ENCODE measurements around the gene SOAT2. TPM values are rescaled to one million over a fixed set of nuclear protein-coding genes. Genes with fewer than 3 reads are reported as not detected.

The SOAT2 gene
- total RNA-seq, 5 donors from 2014 or later (not counting 1 experiment from before 2014, with no cell fraction given), result 0.82 to 1.6 (median 0.89) TPM

DNA sequence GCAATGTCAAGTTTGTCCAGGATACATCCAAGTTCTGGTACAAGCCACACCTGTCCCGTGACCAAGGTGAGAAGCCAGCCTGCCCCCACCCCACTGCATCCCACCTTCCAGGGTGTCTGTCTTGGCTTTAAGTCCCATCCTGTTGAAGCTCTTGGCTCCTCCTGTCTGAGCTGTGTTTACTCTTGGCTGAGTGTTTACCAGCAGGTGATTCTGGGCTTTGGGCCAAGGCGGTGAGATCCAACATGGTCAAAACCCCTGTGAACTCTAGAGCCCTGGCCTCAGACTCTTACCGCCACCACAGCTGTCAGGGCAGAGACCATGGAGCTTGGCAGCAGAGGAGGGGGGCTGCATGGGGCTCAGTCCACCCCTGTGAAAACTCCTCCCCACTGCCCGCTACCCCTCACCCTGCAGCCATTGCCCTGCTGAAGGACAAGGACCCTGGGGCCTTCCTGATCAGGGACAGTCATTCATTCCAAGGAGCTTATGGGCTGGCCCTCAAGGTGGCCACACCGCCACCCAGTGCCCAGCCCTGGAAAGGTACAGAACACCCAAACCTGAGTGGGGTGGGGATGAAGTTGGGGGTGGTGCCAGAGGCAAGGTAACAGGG, 41.8 kb upstream of the SOAT2 start:
- ATAC-seq (replicated peaks in 1 of 4), result peak in 2 of 4 experiments; percentile 27 to 40
- H3K9me3 ChIP-seq, result no peaks in the 10 kb centered on the region
- Mint-ChIP-seq H3K27me3 (peaks cover 0 to 2% of the 10 kb centered on the region in 2 donors), H3K4me3 (no peak overlapping the region), H3K27ac (peak overlapping the region in 1 of 2 donors; percentile 16), H3K9me3 (no peaks in the 10 kb centered on the region), H3K4me1 (peaks cover 6 to 8% (median 7%) of the 10 kb centered on the region in 3 donors), H3K36me3 (peaks cover 21% of the 10 kb centered on the region)
- no peak for DNase-seq
- no peak overlapping the region for H3K27ac ChIP-seq (ENCODE audit: low read length)
- POLR2A ChIA-PET, result interaction anchor here in 1 of 2 donors (0.6 kb wide), 1 partner anchor 1527 kb away, joined by 3 read pairs; the partner anchor contains the start of gene PPP1R1A
- CTCF ChIA-PET, result interaction anchor here in 1 of 2 donors (0.6 to 0.9 kb wide), 3 partner anchors 14 to 40 kb away, joined by 3 to 8 read pairs (median 3); no protein-coding TSS in a partner anchor
- H3K4me1 ChIP-seq (ENCODE audit: control insufficient read depth in 1 of 2, extremely low read depth in 1 of 2, insufficient read depth in 2 of 2, low read length in 2 of 2), result peaks cover 0 to 5% of the 10 kb centered on the region in 2 experiments
- H3K4me3 ChIP-seq (ENCODE audit: control insufficient read depth in 1 of 2, extremely low read depth in 1 of 2, low read length in 1 of 2), result no peak overlapping the region
- H3K36me3 ChIP-seq (ENCODE audit: control insufficient read depth in 2 of 2, extremely low read depth in 1 of 2, insufficient read depth in 1 of 2, low read length in 1 of 2), result peaks cover 0 to 31% of the 10 kb centered on the region in 2 donors
- 81% methylated on average over 2 of the region's 5 CpGs for WGBS (ENCODE audit: insufficient coverage)
- H3K27me3 ChIP-seq (replicated peaks in 1 of 2; ENCODE audit: control insufficient read depth in 2 of 2, extremely low read depth in 1 of 2, insufficient read depth in 2 of 2, low read length in 1 of 2), result peaks cover 0 to 31% of the 10 kb centered on the region in 2 experiments

DNA sequence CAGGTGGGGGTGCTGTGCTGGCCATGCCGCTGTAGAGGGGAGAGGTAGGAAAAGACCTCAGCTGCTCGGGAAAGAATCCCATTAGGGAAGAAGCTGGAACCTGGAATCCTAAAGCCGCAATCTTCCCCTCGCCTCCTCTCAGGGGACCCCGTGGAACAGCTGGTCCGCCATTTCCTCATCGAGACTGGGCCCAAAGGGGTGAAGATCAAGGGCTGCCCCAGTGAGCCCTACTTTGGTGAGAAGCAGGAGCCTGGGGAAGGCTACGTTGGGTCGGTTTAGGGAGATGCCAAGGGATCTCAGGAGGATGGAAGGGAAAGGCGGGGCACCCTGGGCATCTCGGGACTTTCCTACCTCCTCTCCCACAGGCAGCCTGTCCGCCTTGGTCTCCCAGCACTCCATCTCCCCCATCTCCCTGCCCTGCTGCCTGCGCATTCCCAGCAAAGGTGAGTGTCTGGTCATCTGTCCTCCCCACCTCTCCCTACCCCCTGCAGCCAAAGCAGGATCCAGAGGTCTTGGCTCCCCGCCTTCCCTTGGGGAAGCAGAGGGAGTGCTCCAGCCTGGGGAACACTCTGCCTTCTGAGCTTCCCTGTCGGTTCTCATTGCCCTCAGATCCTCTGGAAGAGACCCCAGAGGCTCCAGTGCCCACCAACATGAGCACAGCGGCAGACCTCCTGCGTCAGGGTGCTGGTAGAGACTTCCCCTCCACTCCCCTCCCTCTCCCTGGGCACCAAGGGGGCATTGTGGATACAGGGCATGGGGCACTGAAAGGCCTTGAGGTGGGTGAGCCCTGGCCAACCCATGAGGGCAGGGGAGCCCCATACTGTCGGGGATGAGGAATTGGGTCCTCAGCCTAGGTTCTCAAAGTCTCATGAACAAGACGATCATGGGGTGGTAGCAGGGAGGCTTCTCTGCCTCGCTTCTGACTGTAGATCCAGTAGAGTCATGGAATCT, 41.0 kb upstream of the SOAT2 start:
- no peaks in the 10 kb centered on the region for H3K9me3 ChIP-seq
- WGBS (ENCODE audit: insufficient coverage), result 83% methylated on average over 12 of the region's 20 CpGs
- Mint-ChIP-seq H3K36me3 (peaks cover 23% of the 10 kb centered on the region), H3K27ac (no peak overlapping the region), H3K9me3 (no peaks in the 10 kb centered on the region), H3K4me3 (no peak overlapping the region), H3K4me1 (peaks cover 6 to 8% (median 7%) of the 10 kb centered on the region in 3 donors), H3K27me3 (peaks cover 0 to 2% of the 10 kb centered on the region in 2 donors)
- ChIA-PET POLR2A (no interaction called here), CTCF (interaction anchor here in 1 of 2 donors (0.6 to 0.8 kb wide), 3 partner anchors 37 to 40 kb away, joined by 3 to 8 read pairs (median 4); no protein-coding TSS in a partner anchor)
- no peak for ATAC-seq (replicated peaks in 1 of 4)
- H3K4me1 ChIP-seq (ENCODE audit: control insufficient read depth in 1 of 2, extremely low read depth in 1 of 2, insufficient read depth in 2 of 2, low read length in 2 of 2), result peaks cover 0 to 5% of the 10 kb centered on the region in 2 experiments
- no peak overlapping the region for H3K4me3 ChIP-seq (ENCODE audit: control insufficient read depth in 1 of 2, extremely low read depth in 1 of 2, low read length in 1 of 2)
- no peak for DNase-seq
- H3K36me3 ChIP-seq (ENCODE audit: control insufficient read depth in 2 of 2, extremely low read depth in 1 of 2, insufficient read depth in 1 of 2, low read length in 1 of 2), result peaks cover 0 to 31% of the 10 kb centered on the region in 2 donors
- H3K27ac ChIP-seq (ENCODE audit: low read length), result no peak overlapping the region
- peaks cover 0 to 31% of the 10 kb centered on the region in 2 experiments for H3K27me3 ChIP-seq (replicated peaks in 1 of 2; ENCODE audit: control insufficient read depth in 2 of 2, extremely low read depth in 1 of 2, insufficient read depth in 2 of 2, low read length in 1 of 2)

DNA sequence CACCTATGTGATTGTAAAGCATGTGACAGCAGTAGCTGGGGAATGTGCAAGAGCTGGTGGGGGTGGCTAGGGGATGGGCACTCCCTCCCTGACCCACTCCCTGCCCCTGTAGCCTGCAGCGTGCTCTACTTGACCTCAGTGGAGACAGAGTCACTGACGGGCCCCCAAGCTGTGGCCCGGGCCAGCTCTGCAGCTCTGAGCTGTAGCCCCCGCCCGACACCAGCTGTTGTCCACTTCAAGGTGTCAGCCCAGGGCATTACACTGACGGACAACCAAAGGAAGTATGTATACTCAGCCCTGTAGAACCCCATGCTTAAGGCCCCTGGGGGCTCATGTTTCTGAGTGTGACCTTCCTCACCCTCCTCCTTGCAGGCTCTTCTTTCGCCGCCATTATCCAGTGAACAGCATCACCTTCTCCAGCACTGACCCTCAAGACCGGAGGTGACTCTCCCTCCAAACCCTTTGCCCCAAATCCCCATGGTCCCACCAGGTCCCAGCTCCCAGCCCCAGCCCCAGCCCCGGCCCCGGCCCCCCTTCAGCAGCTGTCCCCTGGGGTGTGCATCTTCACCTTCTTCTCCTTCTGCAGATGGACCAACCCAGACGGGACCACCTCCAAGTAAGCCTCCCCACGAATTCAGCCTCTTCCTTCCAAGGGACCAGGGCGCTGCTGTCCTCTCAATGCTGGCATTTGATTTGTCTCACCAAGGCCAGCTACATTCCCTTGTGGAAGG, 40.1 kb upstream of the SOAT2 start:
- peaks cover 6 to 36% of the 10 kb centered on the region in 2 donors for H3K36me3 ChIP-seq (ENCODE audit: control insufficient read depth in 2 of 2, extremely low read depth in 1 of 2, insufficient read depth in 1 of 2, low read length in 1 of 2)
- DNase-seq, result no peak
- CTCF ChIA-PET, result interaction anchor here in 1 of 2 donors (0.6 to 0.8 kb wide), 2 partner anchors 9 to 40 kb away, joined by 3 to 4 read pairs; no protein-coding TSS in a partner anchor
- no peaks in the 10 kb centered on the region for H3K9me3 ChIP-seq
- no peak overlapping the region for H3K27ac Mint-ChIP-seq
- peaks cover 0 to 5% of the 10 kb centered on the region in 2 experiments for H3K4me1 ChIP-seq (ENCODE audit: control insufficient read depth in 1 of 2, extremely low read depth in 1 of 2, insufficient read depth in 2 of 2, low read length in 2 of 2)
- ATAC-seq (replicated peaks in 1 of 4), result no peak
- 90% methylated on average over 9 of the region's 14 CpGs for WGBS (ENCODE audit: insufficient coverage)
- peaks cover 0 to 26% of the 10 kb centered on the region in 2 experiments for H3K27me3 ChIP-seq (replicated peaks in 1 of 2; ENCODE audit: control insufficient read depth in 2 of 2, extremely low read depth in 1 of 2, insufficient read depth in 2 of 2, low read length in 1 of 2)
- POLR2A ChIA-PET, result interaction anchor here in 1 of 2 donors (0.6 kb wide), 1 partner anchor 10 kb away, joined by 3 read pairs; no protein-coding TSS in a partner anchor
- H3K9me3 Mint-ChIP-seq, result no peaks in the 10 kb centered on the region
- peaks cover 6 to 8% (median 7%) of the 10 kb centered on the region in 3 donors for H3K4me1 Mint-ChIP-seq
- H3K4me3 Mint-ChIP-seq, result no peak overlapping the region
- peaks cover 23% of the 10 kb centered on the region for H3K36me3 Mint-ChIP-seq
- no peak overlapping the region for H3K4me3 ChIP-seq (ENCODE audit: control insufficient read depth in 1 of 2, extremely low read depth in 1 of 2, low read length in 1 of 2)
- H3K27ac ChIP-seq (ENCODE audit: low read length), result no peak overlapping the region
- H3K27me3 Mint-ChIP-seq, result no peaks in the 10 kb centered on the region

GRCh38 chr12:53063708-53064612, 39.3 kb upstream of the SOAT2 start:
- H3K27ac Mint-ChIP-seq, result no peak overlapping the region
- H3K27ac ChIP-seq (ENCODE audit: low read length), result no peak overlapping the region
- ATAC-seq (replicated peaks in 1 of 4), result no peak

DNA sequence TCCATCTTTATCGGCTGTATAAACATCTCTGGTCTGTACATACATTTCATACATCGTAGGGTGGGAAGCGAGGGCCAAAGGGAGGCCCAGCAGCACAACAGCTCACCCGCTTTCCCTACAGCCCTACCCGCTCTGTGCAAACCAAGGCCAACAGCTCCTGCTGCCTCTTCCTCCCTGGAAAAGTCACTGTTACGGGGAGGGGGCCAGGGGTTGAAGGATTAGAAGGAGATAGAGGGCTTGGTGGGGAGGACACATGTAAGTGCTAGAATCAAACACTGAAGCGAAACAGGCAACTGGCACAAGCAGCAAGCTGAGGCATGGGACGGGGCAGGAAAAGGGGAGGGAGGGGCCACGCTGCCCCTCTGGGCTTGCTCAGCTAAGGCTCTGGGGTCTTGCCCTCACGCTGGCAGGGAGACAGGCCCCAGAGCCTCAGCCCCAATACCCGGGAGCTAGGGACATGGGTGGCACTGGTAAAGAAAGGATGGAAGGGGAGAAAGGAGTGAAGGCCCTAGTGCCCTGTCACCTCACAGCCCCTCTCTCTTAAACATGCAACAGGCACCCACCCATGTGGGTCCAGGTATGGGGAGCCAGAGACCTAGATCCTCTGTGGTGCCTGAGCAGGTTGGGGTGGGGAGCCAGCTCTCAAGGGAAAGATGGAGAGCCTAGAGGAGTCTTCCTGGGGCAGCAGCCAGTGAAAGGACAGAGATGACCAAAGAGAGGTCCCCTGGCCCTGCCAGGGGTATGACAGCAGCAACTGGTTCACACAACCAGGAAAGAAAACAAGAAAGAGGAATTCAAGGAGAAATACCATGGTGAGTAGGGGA, 38.5 kb upstream of the SOAT2 start:
- Mint-ChIP-seq H3K27me3 (no peaks in the 10 kb centered on the region), H3K27ac (no peak overlapping the region)
- DNase-seq, result no peak

More at GRCh38 chr12:53063708-53064612, 39.3 kb upstream of the SOAT2 start:
- peaks cover 0 to 21% of the 10 kb centered on the region in 2 experiments for H3K27me3 ChIP-seq (replicated peaks in 1 of 2; ENCODE audit: control insufficient read depth in 2 of 2, extremely low read depth in 1 of 2, insufficient read depth in 2 of 2, low read length in 1 of 2)
- peaks cover 12 to 41% of the 10 kb centered on the region in 2 donors for H3K36me3 ChIP-seq (ENCODE audit: control insufficient read depth in 2 of 2, extremely low read depth in 1 of 2, insufficient read depth in 1 of 2, low read length in 1 of 2)
- Mint-ChIP-seq H3K4me3 (no peak overlapping the region), H3K27me3 (no peaks in the 10 kb centered on the region), H3K4me1 (peaks cover 6 to 8% (median 7%) of the 10 kb centered on the region in 3 donors), H3K9me3 (no peaks in the 10 kb centered on the region), H3K36me3 (peaks cover 23% of the 10 kb centered on the region)
- WGBS (ENCODE audit: insufficient coverage), result 85% methylated on average over 11 of the region's 13 CpGs
- H3K4me1 ChIP-seq (ENCODE audit: control insufficient read depth in 1 of 2, extremely low read depth in 1 of 2, insufficient read depth in 2 of 2, low read length in 2 of 2), result peaks cover 0 to 5% of the 10 kb centered on the region in 2 experiments
- H3K9me3 ChIP-seq, result no peaks in the 10 kb centered on the region
- no peak for DNase-seq
- ChIA-PET CTCF (no interaction called here), POLR2A (interaction anchor here in 1 of 2 donors (0.6 kb wide), 1 partner anchor 9 kb away, joined by 3 read pairs; no protein-coding TSS in a partner anchor)
- H3K4me3 ChIP-seq (ENCODE audit: control insufficient read depth in 1 of 2, extremely low read depth in 1 of 2, low read length in 1 of 2), result no peak overlapping the region

More for the DNA sequence above, 38.5 kb upstream of the SOAT2 start:
- ChIA-PET CTCF (interaction anchor here (0.5 to 3.8 kb wide), 9 partner anchors 11 to 133 kb away, joined by 3 to 25 read pairs (median 6); partner anchors contain the start of genes IGFBP6 (in 1 of the 2) and SPRYD3 (in 1 of the 2)), POLR2A (no interaction called here)
- Histone ChIP-seq H3K9me3 (no peaks in the 10 kb centered on the region), H3K4me1 (ENCODE audit: control insufficient read depth in 1 of 2, extremely low read depth in 1 of 2, insufficient read depth in 2 of 2, low read length in 2 of 2) (peaks cover 0 to 5% of the 10 kb centered on the region in 2 experiments), H3K27ac (ENCODE audit: low read length) (no peak overlapping the region), H3K4me3 (ENCODE audit: control insufficient read depth in 1 of 2, extremely low read depth in 1 of 2, low read length in 1 of 2) (no peak overlapping the region), H3K36me3 (ENCODE audit: control insufficient read depth in 2 of 2, extremely low read depth in 1 of 2, insufficient read depth in 1 of 2, low read length in 1 of 2) (peaks cover 12 to 44% of the 10 kb centered on the region in 2 donors), H3K27me3 (replicated peaks in 1 of 2; ENCODE audit: control insufficient read depth in 2 of 2, extremely low read depth in 1 of 2, insufficient read depth in 2 of 2, low read length in 1 of 2) (peaks cover 0 to 13% of the 10 kb centered on the region in 2 experiments)
- no peak for ATAC-seq (replicated peaks in 1 of 4)
- Mint-ChIP-seq H3K4me1 (peaks cover 6 to 8% (median 7%) of the 10 kb centered on the region in 3 donors), H3K4me3 (no peak overlapping the region), H3K36me3 (peaks cover 23% of the 10 kb centered on the region), H3K9me3 (no peaks in the 10 kb centered on the region)
- WGBS (ENCODE audit: insufficient coverage), result 94% methylated on average over 7 of the region's 11 CpGs
